Stromal cell of bone marrow (primary cell): ENCODE data around the gene GPRIN1.
"Not testable (repeated sequence)": the region's sequence is repeated elsewhere in the genome, so short reads cannot be mapped to it uniquely, and the experiment has no call there.

Experiments used
- DNase-seq: peaks from one replicate; pipeline ENCODE4 v3.0.0-alpha.2; 2012; ENCODE audit warnings: low read depth

Gene GPRIN1

GRCh38 chr5:176597417-176598389 lies 12.3 kb downstream of the GPRIN1 start:
- DNase-seq: no peak

GRCh38 chr5:176596689-176597416 lies 13.1 kb downstream of the GPRIN1 start:
- no peak for DNase-seq

GRCh38 chr5:176596069-176596644 lies 13.8 kb downstream of the GPRIN1 start:
- no peak for DNase-seq

GRCh38 chr5:176595386-176595943 lies 14.5 kb downstream of the GPRIN1 start:
- no peak for DNase-seq

GRCh38 chr5:176594554-176594953 lies 15.4 kb downstream of the GPRIN1 start:
- no peak for DNase-seq

GRCh38 chr5:176593273-176593869 lies 16.6 kb downstream of the GPRIN1 start:
- no peak for DNase-seq

GRCh38 chr5:176592573-176592972 lies 17.4 kb downstream of the GPRIN1 start:
- no peak for DNase-seq

- not testable (repeated sequence) for DNase-seq
Measured at GRCh38 chr5:176591667-176592066, 18.3 kb downstream of the GPRIN1 start.

- DNase-seq: no peak
Measured at GRCh38 chr5:176590035-176590717, 19.8 kb downstream of the GPRIN1 start.

GRCh38 chr5:176589039-176589769 lies 20.8 kb downstream of the GPRIN1 start:
- DNase-seq: no peak

- DNase-seq: no peak
Measured at GRCh38 chr5:176588297-176588696, 21.7 kb downstream of the GPRIN1 start.

GRCh38 chr5:176587398-176587797 lies 22.6 kb downstream of the GPRIN1 start:
- no peak for DNase-seq

- no peak for DNase-seq
Measured at GRCh38 chr5:176583076-176583475, 26.9 kb downstream of the GPRIN1 start.

GRCh38 chr5:176581361-176581760 lies 28.6 kb downstream of the GPRIN1 start:
- no peak for DNase-seq

GRCh38 chr5:176579323-176579722 lies 30.6 kb downstream of the GPRIN1 start:
- no peak for DNase-seq

GRCh38 chr5:176578391-176578808 lies 31.6 kb downstream of the GPRIN1 start:
- no peak for DNase-seq

GRCh38 chr5:176577312-176578176 lies 32.4 kb downstream of the GPRIN1 start:
- no peak for DNase-seq

- no peak for DNase-seq
Measured at GRCh38 chr5:176575488-176576422, 34.2 kb downstream of the GPRIN1 start.
